Measurements from ENCODE around the gene TNFSF10. TPM values are rescaled to one million over a fixed set of nuclear protein-coding genes. Genes with fewer than 3 reads are reported as not detected.

TNFSF10 gene
- polyA plus RNA-seq, 1 of the 3 experiments (the other 2 are of a cell fraction): 0.10 TPM

GRCh38 chr3:172564499-172564898, 41.3 kb upstream of the TNFSF10 start:
- Histone ChIP-seq H3K9ac (no peak overlapping the region), H3K9me3 (no peaks in the 10 kb centered on the region), H3K36me3 (replicated peaks in 1 of 2; ENCODE audit: control insufficient read depth in 1 of 2, insufficient read depth in 2 of 2, low read length in 1 of 2) (no peaks in the 10 kb centered on the region), H4K20me1 (ENCODE audit: insufficient read depth) (no peaks in the 10 kb centered on the region), H3K27ac (ENCODE audit: low read depth in 2 of 2, low read length in 1 of 2) (no peak overlapping the region), H3K27me3 (ENCODE audit: insufficient read depth) (no peaks in the 10 kb centered on the region), H3K79me2 (ENCODE audit: insufficient read depth) (no peaks in the 10 kb centered on the region), H3F3A (replicated peaks; ENCODE audit: insufficient read depth) (no peaks in the 10 kb centered on the region), H3K4me1 (ENCODE audit: control insufficient read depth in 1 of 2, insufficient read depth in 2 of 2, low read depth in 1 of 2, low read length in 1 of 2) (peaks cover 0 to 7% of the 10 kb centered on the region in 2 experiments; a peak in 1 of 4 replicates), H2AFZ (ENCODE audit: low read depth) (no peak overlapping the region), H3K4me3 (ENCODE audit: low read depth in 2 of 2, low read length in 1 of 2) (no peak overlapping the region), H3K4me2 (no peak overlapping the region), H3K9me2 (no peaks in the 10 kb centered on the region)
- DNase-seq: no peak
- 74% methylated on average over 5 of the region's 5 CpGs for WGBS (ENCODE audit: low lambda C conversion rate)
- ChIA-PET CTCF (no interaction called here), POLR2A (no interaction called here)
- TF ChIP-seq POLR2AphosphoS5 (IDR thresholded peaks at IDR 0.05; ENCODE audit: low read depth, low read length) (no peak), JUND (IDR thresholded peaks at IDR 0.05) (no peak), RAD21 (IDR thresholded peaks at IDR 0.05; ENCODE audit: low read length) (no peak), RCOR1 (IDR thresholded peaks at IDR 0.05; ENCODE audit: low read length) (no peak), ELF1 (IDR thresholded peaks at IDR 0.05) (no peak), MEF2A (IDR thresholded peaks at IDR 0.05; ENCODE audit: borderline replicate concordance, low read depth) (no peak), FOXJ3 (CRISPR knock-in tag; IDR thresholded peaks at IDR 0.05) (no peak), FOSL2 (IDR thresholded peaks at IDR 0.05; ENCODE audit: borderline replicate concordance, low read depth) (no peak), FOXM1 (IDR thresholded peaks at IDR 0.05; ENCODE audit: low read depth) (no peak), YY1 (IDR thresholded peaks at IDR 0.05; ENCODE audit: low read depth) (no peak), EZH2phosphoT487 (IDR thresholded peaks at IDR 0.05; ENCODE audit: borderline replicate concordance, low read depth) (no peak), TCF12 (IDR thresholded peaks at IDR 0.05) (no peak), TEAD4 (IDR thresholded peaks at IDR 0.05; ENCODE audit: borderline replicate concordance, insufficient read depth) (no peak), NRF1 (IDR thresholded peaks at IDR 0.05; ENCODE audit: low read depth, low read length) (no peak), USF1 (IDR thresholded peaks at IDR 0.05; ENCODE audit: borderline replicate concordance, low read depth) (no peak)
- TF ChIP-seq, protein P1, sequence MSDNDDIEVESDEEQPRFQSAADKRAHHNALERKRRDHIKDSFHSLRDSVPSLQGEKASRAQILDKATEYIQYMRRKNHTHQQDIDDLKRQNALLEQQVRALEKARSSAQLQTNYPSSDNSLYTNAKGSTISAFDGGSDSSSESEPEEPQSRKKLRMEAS (IDR thresholded peaks at IDR 0.05; ENCODE audit: low read depth): no peak

- DNase-seq: no peak
- Histone ChIP-seq H3K4me3 (ENCODE audit: low read depth in 2 of 2, low read length in 1 of 2) (no peak overlapping the region), H3K27me3 (ENCODE audit: insufficient read depth) (no peaks in the 10 kb centered on the region), H3K9me3 (no peaks in the 10 kb centered on the region), H3K4me2 (peak overlapping the region; percentile 53), H3F3A (replicated peaks; ENCODE audit: insufficient read depth) (no peaks in the 10 kb centered on the region), H3K79me2 (ENCODE audit: insufficient read depth) (no peaks in the 10 kb centered on the region), H2AFZ (ENCODE audit: low read depth) (peak overlapping the region; percentile 80), H3K36me3 (replicated peaks in 1 of 2; ENCODE audit: control insufficient read depth in 1 of 2, insufficient read depth in 2 of 2, low read length in 1 of 2) (no peaks in the 10 kb centered on the region), H3K4me1 (ENCODE audit: control insufficient read depth in 1 of 2, insufficient read depth in 2 of 2, low read depth in 1 of 2, low read length in 1 of 2) (peaks cover 0 to 7% of the 10 kb centered on the region in 2 experiments; a peak in 1 of 4 replicates), H3K27ac (ENCODE audit: low read depth in 2 of 2, low read length in 1 of 2) (peak overlapping the region; percentile 13 to 29; a peak in 2 of 4 replicates), H3K9me2 (no peaks in the 10 kb centered on the region), H4K20me1 (ENCODE audit: insufficient read depth) (no peaks in the 10 kb centered on the region), H3K9ac (no peak overlapping the region)
- TF ChIP-seq RFX5 (IDR thresholded peaks at IDR 0.05; ENCODE audit: low read length) (no peak), JUND (IDR thresholded peaks at IDR 0.05) (peak; percentile 4; the same call in 1 of the 2 replicates)
- ChIA-PET POLR2A (no interaction called here), CTCF (no interaction called here)
- WGBS (ENCODE audit: low lambda C conversion rate): 53% methylated on average over 8 of the region's 8 CpGs
Measured at GRCh38 chr3:172562871-172563865, 39.9 kb upstream of the TNFSF10 start.
